Spleen (tissue), 7 donors: ENCODE data around the gene ZNF385B.

Experiments
- POLR2A ChIP-seq, 3 donors: fragments of 450-650 bp; IDR thresholded peaks; one replicate each; pipeline ENCODE4 v1.5.1; 2017; ENCODE audit warnings: antibody characterized with exemption in 3 of 3, mild to moderate bottlenecking in 1 of 3
- TF ChIP-seq, protein P1 (sequence below), 11 experiments: fragments of 200-600 bp in 7 of 11; fragments of 450-650 bp in 4 of 11; sonication (generic) in 4 of 11; IDR thresholded peaks in 8 of 11; conservative IDR thresholded peaks in 3 of 11; 1 replicate in 7 of 11; 2 replicates in 4 of 11; pipeline versions ENCODE4 v1.4.0 to v1.8.0; 2016 to 2021; ENCODE audit warnings: antibody characterized with exemption in 11 of 11, inconsistent platforms in 4 of 11, mild to moderate bottlenecking in 1 of 11
- donor health status: DM: no; HTN: no; CAD: no; lungs with moderate emphysema.
- donor health status: DM: no; HTN: no; CAD: no.
- donor health status: DM: no; HTN: no; CAD: no.

GRCh38 chr2:179512281-179513035, 349.0 kb downstream of the ZNF385B start:
- TF ChIP-seq, protein P1, sequence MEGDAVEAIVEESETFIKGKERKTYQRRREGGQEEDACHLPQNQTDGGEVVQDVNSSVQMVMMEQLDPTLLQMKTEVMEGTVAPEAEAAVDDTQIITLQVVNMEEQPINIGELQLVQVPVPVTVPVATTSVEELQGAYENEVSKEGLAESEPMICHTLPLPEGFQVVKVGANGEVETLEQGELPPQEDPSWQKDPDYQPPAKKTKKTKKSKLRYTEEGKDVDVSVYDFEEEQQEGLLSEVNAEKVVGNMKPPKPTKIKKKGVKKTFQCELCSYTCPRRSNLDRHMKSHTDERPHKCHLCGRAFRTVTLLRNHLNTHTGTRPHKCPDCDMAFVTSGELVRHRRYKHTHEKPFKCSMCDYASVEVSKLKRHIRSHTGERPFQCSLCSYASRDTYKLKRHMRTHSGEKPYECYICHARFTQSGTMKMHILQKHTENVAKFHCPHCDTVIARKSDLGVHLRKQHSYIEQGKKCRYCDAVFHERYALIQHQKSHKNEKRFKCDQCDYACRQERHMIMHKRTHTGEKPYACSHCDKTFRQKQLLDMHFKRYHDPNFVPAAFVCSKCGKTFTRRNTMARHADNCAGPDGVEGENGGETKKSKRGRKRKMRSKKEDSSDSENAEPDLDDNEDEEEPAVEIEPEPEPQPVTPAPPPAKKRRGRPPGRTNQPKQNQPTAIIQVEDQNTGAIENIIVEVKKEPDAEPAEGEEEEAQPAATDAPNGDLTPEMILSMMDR (IDR thresholded peaks at IDR 0.05 in 8 of 11, conservative IDR thresholded peaks at IDR 0.05 in 3 of 11), result no peak
- TF ChIP-seq POLR2A (IDR thresholded peaks at IDR 0.05), result no peak
